Spleen (tissue), 11 donors: ENCODE measurements around the gene RAB33B. TPM values are rescaled to one million over a fixed set of nuclear protein-coding genes. Genes with fewer than 3 reads are reported as not detected.

ENCODE experiments used
- DNase-seq: peaks from one replicate; pipeline ENCODE4 v3.0.0-alpha.2; 2020
- H3K27ac ChIP-seq, 8 donors: fragments of 200-600 bp; sonication (generic) in 7 of 8; 1 replicate in 4 of 8; 2 replicates in 4 of 8; pipeline versions ENCODE4 v1.5.0 to v1.8.0; 2016 to 2021; ENCODE audit warnings: inconsistent platforms in 4 of 8, mild to moderate bottlenecking in 4 of 8, moderate library complexity in 1 of 8
- H3K27me3 ChIP-seq, 7 donors: fragments of 200-600 bp; sonication (generic) in 6 of 7; replicated peaks in 1 of 7; 1 replicate in 4 of 7; 2 replicates in 3 of 7; pipeline versions ENCODE4 v1.5.0 to v1.8.0; 2016 to 2021; ENCODE audit warnings: inconsistent platforms in 3 of 7, mild to moderate bottlenecking in 1 of 7
- H3K36me3 ChIP-seq, 6 donors: fragments of 200-600 bp; sonication (generic) in 5 of 6; 1 replicate in 4 of 6; 2 replicates in 2 of 6; pipeline versions ENCODE4 v1.5.0 to v1.8.0; 2016 to 2021; ENCODE audit warnings: inconsistent platforms in 2 of 6
- H3K4me1 ChIP-seq, 6 donors: fragments of 200-600 bp; sonication (generic) in 5 of 6; 1 replicate in 3 of 6; 2 replicates in 3 of 6; pipeline versions ENCODE4 v1.5.0 to v1.8.0; 2016 to 2021; ENCODE audit warnings: inconsistent platforms in 3 of 6
- H3K4me3 ChIP-seq, 8 donors: fragments of 200-600 bp; sonication (generic) in 7 of 8; 1 replicate in 4 of 8; 2 replicates in 4 of 8; pipeline versions ENCODE4 v1.5.0 to v1.8.0; 2016 to 2021; ENCODE audit warnings: inconsistent platforms in 4 of 8, mild to moderate bottlenecking in 4 of 8, moderate library complexity in 2 of 8
- H3K9me3 ChIP-seq, 8 donors: fragments of 200-600 bp; sonication (generic) in 7 of 8; 1 replicate in 4 of 8; 2 replicates in 4 of 8; pipeline versions ENCODE4 v1.5.0 to v1.8.0; 2016 to 2021; ENCODE audit warnings: inconsistent platforms in 4 of 8
- POLR2A ChIP-seq, 3 donors: fragments of 450-650 bp; IDR thresholded peaks; one replicate each; pipeline ENCODE4 v1.5.1; 2017; ENCODE audit warnings: antibody characterized with exemption in 3 of 3, mild to moderate bottlenecking in 1 of 3
- POLR2AphosphoS5 ChIP-seq, 3 donors: sonication (generic); formaldehyde crosslinking; IDR thresholded peaks; one replicate each; pipeline ENCODE4 v1.5.1; 2017; ENCODE audit warnings: antibody characterized with exemption in 3 of 3
- WGBS, 5 donors: extraction: QIAGEN DNeasy Blood & Tissue Kit in 3 of 5; methylation state at CpG; one replicate each; pipeline versions ENCODE4 v1.1.5 to v1.1.7; 2013 to 2018; 5-methylcytosine and 5-hydroxymethylcytosine counted together
- intact Hi-C: fragments of 100-400 bp; cut with DNase I; formaldehyde crosslinking; loops from one replicate; pipeline ENCODE4 v1.15.0; 2023; ENCODE audit warnings: low total_unique reads
- polyA plus RNA-seq, 3 donors: library from polyadenylated mRNA; stranded (reverse); fragments of 200-250 nt; gene quantifications; one replicate each; pipeline ENCODE4 v1.2.1, GENCODE V29; 2013
- total RNA-seq, 7 donors: library from RNA; depleted of rRNA in 3 of 7; stranded (reverse); fragments of >200 nt in 3 of 7; fragmentation: NEBNext Ultra II Directional in 4 of 7; extraction: Animal tissue kit (Norgen Biotek cat#: 25700) in 4 of 7; gene quantifications; one replicate each; pipeline versions ENCODE4 v1.1.0 to v1.2.1, GENCODE V29; 2016 to 2021
- TF ChIP-seq, protein P1 (sequence below), 11 experiments: fragments of 200-600 bp in 7 of 11; fragments of 450-650 bp in 4 of 11; sonication (generic) in 4 of 11; IDR thresholded peaks in 8 of 11; conservative IDR thresholded peaks in 3 of 11; 1 replicate in 7 of 11; 2 replicates in 4 of 11; pipeline versions ENCODE4 v1.4.0 to v1.8.0; 2016 to 2021; ENCODE audit warnings: antibody characterized with exemption in 11 of 11, inconsistent platforms in 4 of 11, mild to moderate bottlenecking in 1 of 11
- donor health status: healthy with polysubstance abuse.
- donor health status: DM: no; HTN: no; CAD: no; lungs with moderate emphysema.
- donor health status: DM: no; HTN: no; CAD: no.
- donor health status: Bipolar disorder and iron deficiency.
- donor health status: healthy.
- donor health status: DM: no; HTN: no; CAD: no.
- donor health status: DM: yes; HTN: yes; CAD: no.

RAB33B gene
- total and polyA plus RNA-seq, 10 donors: 3.3 to 12.4 (median 9.0) TPM

DNA sequence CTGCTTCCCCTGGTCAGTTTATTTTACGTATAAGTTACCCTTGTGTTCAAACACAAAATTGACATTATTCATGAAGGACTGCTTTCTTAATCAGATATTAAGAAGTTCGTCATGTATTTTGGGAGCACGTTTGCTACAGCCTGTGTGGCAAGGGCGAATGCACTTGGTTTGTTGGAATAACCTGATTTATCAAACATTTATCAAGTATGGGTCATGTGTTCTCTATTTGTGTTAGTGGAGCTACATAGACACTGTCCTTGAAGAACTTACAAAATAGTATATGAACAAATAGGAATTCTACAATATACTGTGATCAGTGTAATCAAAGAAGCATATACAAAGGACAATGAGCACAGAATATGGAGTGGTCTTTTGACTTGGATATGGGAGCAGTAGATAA is 22.4 kb downstream of the RAB33B start:
- Histone ChIP-seq H3K36me3 (peaks cover 0 to 36% (median 19%) of the 10 kb centered on the region in 6 donors), H3K4me3 (no peak overlapping the region), H3K4me1 (peaks cover 0 to under 1% (median 0%) of the 10 kb centered on the region in 6 donors), H3K27me3 (no peaks in the 10 kb centered on the region), H3K9me3 (peaks cover 0 to 9% (median 6%) of the 10 kb centered on the region in 8 donors), H3K27ac (no peak overlapping the region)
- TF ChIP-seq, protein P1, sequence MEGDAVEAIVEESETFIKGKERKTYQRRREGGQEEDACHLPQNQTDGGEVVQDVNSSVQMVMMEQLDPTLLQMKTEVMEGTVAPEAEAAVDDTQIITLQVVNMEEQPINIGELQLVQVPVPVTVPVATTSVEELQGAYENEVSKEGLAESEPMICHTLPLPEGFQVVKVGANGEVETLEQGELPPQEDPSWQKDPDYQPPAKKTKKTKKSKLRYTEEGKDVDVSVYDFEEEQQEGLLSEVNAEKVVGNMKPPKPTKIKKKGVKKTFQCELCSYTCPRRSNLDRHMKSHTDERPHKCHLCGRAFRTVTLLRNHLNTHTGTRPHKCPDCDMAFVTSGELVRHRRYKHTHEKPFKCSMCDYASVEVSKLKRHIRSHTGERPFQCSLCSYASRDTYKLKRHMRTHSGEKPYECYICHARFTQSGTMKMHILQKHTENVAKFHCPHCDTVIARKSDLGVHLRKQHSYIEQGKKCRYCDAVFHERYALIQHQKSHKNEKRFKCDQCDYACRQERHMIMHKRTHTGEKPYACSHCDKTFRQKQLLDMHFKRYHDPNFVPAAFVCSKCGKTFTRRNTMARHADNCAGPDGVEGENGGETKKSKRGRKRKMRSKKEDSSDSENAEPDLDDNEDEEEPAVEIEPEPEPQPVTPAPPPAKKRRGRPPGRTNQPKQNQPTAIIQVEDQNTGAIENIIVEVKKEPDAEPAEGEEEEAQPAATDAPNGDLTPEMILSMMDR (IDR thresholded peaks at IDR 0.05 in 8 of 11, conservative IDR thresholded peaks at IDR 0.05 in 3 of 11): no peak
- TF ChIP-seq POLR2A (IDR thresholded peaks at IDR 0.05): no peak
- TF ChIP-seq POLR2AphosphoS5 (IDR thresholded peaks at IDR 0.05): no peak
- intact Hi-C loops: no loop called here
- DNase-seq: no peak
- WGBS, 5 donors: 96 to 98% (median 97%) methylated on average over 4 of the region's 4 CpGs

DNA sequence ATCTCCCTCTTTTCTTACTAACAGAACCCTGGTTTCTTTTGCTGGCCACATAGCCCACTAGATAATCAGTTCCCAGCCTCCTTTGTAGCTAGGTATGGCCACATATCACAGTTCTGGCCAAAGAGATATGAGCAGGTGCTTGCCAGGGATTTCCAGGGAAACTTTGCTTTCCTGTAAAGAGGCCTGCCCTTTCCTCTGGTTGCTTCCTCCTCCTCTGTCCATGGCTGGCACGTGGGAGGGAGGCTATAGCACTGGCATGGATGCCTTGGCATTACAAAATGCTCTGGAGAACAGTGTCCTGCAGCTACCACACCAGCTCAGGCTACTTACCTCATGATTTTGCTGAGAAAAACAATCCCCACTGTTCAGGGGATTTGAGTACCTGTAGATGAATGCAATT is 27.5 kb downstream of the RAB33B start:
- TF ChIP-seq POLR2A (IDR thresholded peaks at IDR 0.05) (no peak), POLR2AphosphoS5 (IDR thresholded peaks at IDR 0.05) (no peak)
- TF ChIP-seq, protein P1 (IDR thresholded peaks at IDR 0.05 in 8 of 11, conservative IDR thresholded peaks at IDR 0.05 in 3 of 11): no peak
- Histone ChIP-seq H3K36me3 (peaks cover 0 to 3% (median under 1%) of the 10 kb centered on the region in 6 donors), H3K4me3 (no peak overlapping the region), H3K27me3 (no peaks in the 10 kb centered on the region), H3K4me1 (no peaks in the 10 kb centered on the region), H3K9me3 (no peaks in the 10 kb centered on the region), H3K27ac (no peak overlapping the region)
- intact Hi-C loops: no loop called here
- no peak for DNase-seq
- 27 to 62% (median 47%) methylated on average over 1 of the region's 1 CpG for WGBS, 5 donors

DNA sequence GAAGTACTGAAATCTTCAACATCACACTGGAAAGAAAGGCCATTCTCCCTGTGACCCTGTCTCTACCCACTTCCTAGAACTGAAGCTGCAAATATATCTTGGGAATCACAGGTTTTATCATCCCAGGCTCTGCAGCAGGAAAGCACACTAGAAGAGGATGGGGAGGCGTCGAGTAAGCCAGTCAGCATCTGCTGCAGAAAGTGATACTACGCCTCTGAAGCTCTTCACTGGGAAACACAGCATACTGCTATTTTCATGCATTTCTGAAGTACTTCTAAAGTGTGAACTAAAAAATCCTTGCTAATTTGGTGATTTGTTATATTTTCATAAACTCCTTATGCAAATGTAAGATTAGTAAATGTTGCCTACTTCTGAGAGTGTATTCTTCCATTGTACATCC is 29.1 kb downstream of the RAB33B start:
- Histone ChIP-seq H3K4me3 (no peak overlapping the region), H3K4me1 (no peaks in the 10 kb centered on the region), H3K9me3 (no peaks in the 10 kb centered on the region), H3K27ac (no peak overlapping the region), H3K27me3 (no peaks in the 10 kb centered on the region), H3K36me3 (peaks cover 0 to 3% (median 0%) of the 10 kb centered on the region in 6 donors)
- no peak for DNase-seq
- WGBS, 5 donors: 94 to 99% (median 95%) methylated on average over 3 of the region's 3 CpGs
- intact Hi-C loops: no loop called here
- TF ChIP-seq POLR2AphosphoS5 (IDR thresholded peaks at IDR 0.05) (no peak), POLR2A (IDR thresholded peaks at IDR 0.05) (no peak)
- TF ChIP-seq, protein P1 (IDR thresholded peaks at IDR 0.05 in 8 of 11, conservative IDR thresholded peaks at IDR 0.05 in 3 of 11): no peak

DNA sequence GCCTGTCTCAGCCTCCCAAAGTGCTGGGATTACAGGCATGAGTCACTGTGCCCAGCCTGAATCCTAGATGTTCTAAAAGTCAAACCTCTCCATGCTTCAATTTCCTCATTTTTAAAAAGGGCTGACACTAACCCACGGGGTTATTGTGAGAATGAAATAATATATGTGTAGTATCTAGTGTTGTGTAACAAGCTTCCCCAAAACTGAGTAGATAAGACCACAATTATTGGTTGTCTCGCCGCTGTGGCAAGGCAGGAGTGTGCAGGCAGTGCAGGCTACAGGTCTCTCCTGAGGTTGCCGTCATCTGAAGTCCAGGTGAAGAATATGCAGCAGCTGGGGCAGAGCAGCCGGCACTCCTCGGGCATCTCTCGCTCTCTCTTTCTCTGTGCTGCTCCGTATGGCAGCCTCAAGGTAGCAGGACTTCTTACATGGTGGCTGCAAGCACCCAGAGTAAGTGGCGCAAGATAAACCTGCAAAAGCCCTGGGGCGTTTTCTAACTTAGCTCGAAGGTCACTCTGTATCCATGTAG is 30.9 kb downstream of the RAB33B start:
- no peak for DNase-seq
- TF ChIP-seq POLR2AphosphoS5 (IDR thresholded peaks at IDR 0.05): no peak
- TF ChIP-seq, protein P1 (IDR thresholded peaks at IDR 0.05 in 8 of 11, conservative IDR thresholded peaks at IDR 0.05 in 3 of 11): no peak
- TF ChIP-seq POLR2A (IDR thresholded peaks at IDR 0.05): no peak
- intact Hi-C loops: no loop called here
- H3K36me3 ChIP-seq: no peaks in the 10 kb centered on the region
- H3K27ac ChIP-seq: no peak overlapping the region
- no peaks in the 10 kb centered on the region for H3K9me3 ChIP-seq
- H3K4me3 ChIP-seq: no peak overlapping the region
- no peaks in the 10 kb centered on the region for H3K4me1 ChIP-seq
- H3K27me3 ChIP-seq: no peaks in the 10 kb centered on the region
- WGBS, 5 donors: 70 to 80% (median 76%) methylated on average over 11 of the region's 11 CpGs
